Measurements from ENCODE around the gene FASN.
"Not testable (repeated sequence)": the region's sequence is repeated elsewhere in the genome, so short reads cannot be mapped to it uniquely, and the experiment has no call there.

The FASN gene

GRCh38 chr17:82042649-82043048 lies 55.4 kb downstream of the FASN start:
- TF ChIP-seq ZFX (IDR thresholded peaks at IDR 0.05) (no peak), CTCF (conservative IDR thresholded peaks at IDR 0.05) (no peak)
- no peak overlapping the region for H3K27ac ChIP-seq

- H3K27ac ChIP-seq, result no peak overlapping the region
- TF ChIP-seq CTCF (conservative IDR thresholded peaks at IDR 0.05) (no peak), ZFX (IDR thresholded peaks at IDR 0.05) (no peak)
Observed at GRCh38 chr17:82041144-82041814, 56.8 kb downstream of the FASN start.

GRCh38 chr17:82039695-82040299 lies 58.2 kb downstream of the FASN start:
- TF ChIP-seq ZFX (IDR thresholded peaks at IDR 0.05) (no peak), CTCF (conservative IDR thresholded peaks at IDR 0.05) (no peak)
- H3K27ac ChIP-seq, result peak overlapping the region; percentile 0; the same call in 1 of the 2 replicates

GRCh38 chr17:82038796-82039409 lies 59.1 kb downstream of the FASN start:
- H3K27ac ChIP-seq, result not testable (repeated sequence)

GRCh38 chr17:82037889-82038195 lies 60.2 kb downstream of the FASN start:
- peak overlapping the region; percentile 86 for H3K27ac ChIP-seq
- TF ChIP-seq ZFX (IDR thresholded peaks at IDR 0.05) (no peak), CTCF (conservative IDR thresholded peaks at IDR 0.05) (no peak)

- H3K27ac ChIP-seq, result peak within 1 kb of the TSS; percentile 86
- TF ChIP-seq CTCF (conservative IDR thresholded peaks at IDR 0.05) (peak; percentile 96), ZFX (IDR thresholded peaks at IDR 0.05) (peak; percentile 84; the same call in 1 of the 2 replicates)
Observed at GRCh38 chr17:82037092-82037888, 60.7 kb downstream of the FASN start, which contains the start of gene DCXR. Gene DCXR, minus strand, starts transcription at chr17:82037697. Its CDS starts 15 bp downstream, at chr17:82037682.

GRCh38 chr17:82036634-82037091 lies 61.4 kb downstream of the FASN start:
- TF ChIP-seq ZFX (IDR thresholded peaks at IDR 0.05) (no peak), CTCF (conservative IDR thresholded peaks at IDR 0.05) (no peak)
- H3K27ac ChIP-seq, result peak overlapping the region; percentile 86
